ENCODE results near the gene RTN4RL2.

DNA sequence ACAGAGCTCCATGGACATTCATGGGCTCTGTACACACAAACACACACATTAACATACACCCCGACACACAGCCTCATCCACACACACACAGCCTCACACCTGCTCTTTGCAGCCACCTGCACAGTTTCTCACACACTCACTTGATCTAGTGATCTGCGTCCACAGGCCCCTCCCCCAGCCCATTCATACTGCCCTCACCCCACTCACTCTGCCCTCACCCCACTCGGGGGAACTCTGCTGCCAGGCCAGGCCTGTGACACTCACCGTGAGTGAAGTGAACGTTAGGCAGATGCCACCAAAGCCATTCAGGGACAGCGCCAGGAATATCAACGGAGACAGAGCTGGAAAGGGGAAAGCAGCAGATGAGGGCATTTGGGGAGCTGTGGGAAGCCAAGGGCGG is 40.2 kb downstream of the RTN4RL2 start:
- TF ChIP-seq ASH2L (IDR thresholded peaks at IDR 0.05; ENCODE audit: borderline replicate concordance, low read depth) (no peak), ZNF384 (IDR thresholded peaks at IDR 0.05; ENCODE audit: borderline replicate concordance, low read depth, low read length) (no peak), SREBF2 (IDR thresholded peaks at IDR 0.05; ENCODE audit: low read length) (no peak)
- TF ChIP-seq, protein P1, sequence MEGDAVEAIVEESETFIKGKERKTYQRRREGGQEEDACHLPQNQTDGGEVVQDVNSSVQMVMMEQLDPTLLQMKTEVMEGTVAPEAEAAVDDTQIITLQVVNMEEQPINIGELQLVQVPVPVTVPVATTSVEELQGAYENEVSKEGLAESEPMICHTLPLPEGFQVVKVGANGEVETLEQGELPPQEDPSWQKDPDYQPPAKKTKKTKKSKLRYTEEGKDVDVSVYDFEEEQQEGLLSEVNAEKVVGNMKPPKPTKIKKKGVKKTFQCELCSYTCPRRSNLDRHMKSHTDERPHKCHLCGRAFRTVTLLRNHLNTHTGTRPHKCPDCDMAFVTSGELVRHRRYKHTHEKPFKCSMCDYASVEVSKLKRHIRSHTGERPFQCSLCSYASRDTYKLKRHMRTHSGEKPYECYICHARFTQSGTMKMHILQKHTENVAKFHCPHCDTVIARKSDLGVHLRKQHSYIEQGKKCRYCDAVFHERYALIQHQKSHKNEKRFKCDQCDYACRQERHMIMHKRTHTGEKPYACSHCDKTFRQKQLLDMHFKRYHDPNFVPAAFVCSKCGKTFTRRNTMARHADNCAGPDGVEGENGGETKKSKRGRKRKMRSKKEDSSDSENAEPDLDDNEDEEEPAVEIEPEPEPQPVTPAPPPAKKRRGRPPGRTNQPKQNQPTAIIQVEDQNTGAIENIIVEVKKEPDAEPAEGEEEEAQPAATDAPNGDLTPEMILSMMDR (IDR thresholded peaks at IDR 0.05 in 2 of 3, conservative IDR thresholded peaks at IDR 0.05 in 1 of 3; ENCODE audit: control insufficient read depth in 2 of 3, extremely low read depth in 1 of 3, insufficient read depth in 1 of 3, low read depth in 3 of 3, low read length in 3 of 3), result no peak

Data from GM12878 (cell line).